Upper lobe of left lung (tissue), 6 donors: ENCODE data around the gene TNFRSF25. TPM values are rescaled to one million over a fixed set of nuclear protein-coding genes. Genes with fewer than 3 reads are reported as not detected.

Experiments
- ATAC-seq, 2 donors: fragments of 200-7000 bp; cut with Tn5 transposase; one replicate each; pipeline ENCODE4 v1.9.1; 2022; ENCODE audit warnings: mild to moderate bottlenecking in 2 of 2, moderate library complexity in 2 of 2; ENCODE audit not compliant: low FRiP score in 2 of 2
- DNase-seq, 2 donors: peaks; one replicate each; pipeline ENCODE4 v3.0.0-alpha.2; 2019 to 2020
- H3K27ac ChIP-seq, 4 donors: fragments of 200-600 bp; sonication (generic); one replicate each; pipeline ENCODE4 v1.5.1; 2016 to 2019
- H3K27me3 ChIP-seq, 4 donors: fragments of 200-600 bp; sonication (generic); one replicate each; pipeline ENCODE4 v1.5.1; 2017 to 2019
- H3K36me3 ChIP-seq, 4 donors: fragments of 200-600 bp; sonication (generic); one replicate each; pipeline ENCODE4 v1.5.1; 2016 to 2019
- H3K4me1 ChIP-seq, 4 donors: fragments of 200-600 bp; sonication (generic); one replicate each; pipeline ENCODE4 v1.5.1; 2018 to 2019
- H3K4me3 ChIP-seq, 4 donors: fragments of 200-600 bp; sonication (generic); one replicate each; pipeline ENCODE4 v1.5.1; 2017 to 2019; ENCODE audit warnings: mild to moderate bottlenecking in 2 of 4, moderate library complexity in 1 of 4
- H3K9me3 ChIP-seq, 4 donors: fragments of 200-600 bp; sonication (generic); one replicate each; pipeline ENCODE4 v1.5.1; 2018 to 2019
- CTCF ChIP-seq, 6 experiments: fragments of 450-650 bp in 4 of 6; fragments of 200-600 bp in 2 of 6; sonication (generic) in 2 of 6; IDR thresholded peaks; one replicate each; pipeline ENCODE4 v1.5.1; 2016 to 2019; ENCODE audit warnings: antibody characterized with exemption in 6 of 6
- EP300 ChIP-seq, 4 donors: sonication (generic); formaldehyde crosslinking; IDR thresholded peaks; one replicate each; pipeline ENCODE4 v1.5.1; 2017; ENCODE audit warnings: antibody characterized with exemption in 4 of 4, control low read depth in 2 of 4
- POLR2A ChIP-seq, 4 donors: fragments of 450-650 bp; IDR thresholded peaks; one replicate each; pipeline ENCODE4 v1.5.1; 2016 to 2017; ENCODE audit warnings: antibody characterized with exemption in 4 of 4, mild to moderate bottlenecking in 2 of 4
- POLR2AphosphoS5 ChIP-seq, 2 donors: sonication (generic); formaldehyde crosslinking; IDR thresholded peaks; one replicate each; pipeline ENCODE4 v1.5.1; 2017; ENCODE audit warnings: antibody characterized with exemption in 2 of 2
- WGBS, 2 donors: methylation state at CpG; one replicate each; pipeline ENCODE4 v1.1.5; 2017 to 2018; 5-methylcytosine and 5-hydroxymethylcytosine counted together
- total RNA-seq, 6 donors: library from RNA; depleted of rRNA in 4 of 6; stranded (reverse); fragments of >200 nt in 4 of 6; gene quantifications; one replicate each; pipeline versions ENCODE4 v1.1.0 to v1.2.1, GENCODE V29; 2016 to 2021
- donor health status: DM: no; HTN: no; CAD: no; lungs with moderate emphysema.
- donor health status: DM: no; HTN: yes; CAD: no; lungs with severe emphysema.

The TNFRSF25 gene
- total RNA-seq, 6 donors from 2014 or later: 4.6 to 51.3 (median 14.0) TPM

DNA sequence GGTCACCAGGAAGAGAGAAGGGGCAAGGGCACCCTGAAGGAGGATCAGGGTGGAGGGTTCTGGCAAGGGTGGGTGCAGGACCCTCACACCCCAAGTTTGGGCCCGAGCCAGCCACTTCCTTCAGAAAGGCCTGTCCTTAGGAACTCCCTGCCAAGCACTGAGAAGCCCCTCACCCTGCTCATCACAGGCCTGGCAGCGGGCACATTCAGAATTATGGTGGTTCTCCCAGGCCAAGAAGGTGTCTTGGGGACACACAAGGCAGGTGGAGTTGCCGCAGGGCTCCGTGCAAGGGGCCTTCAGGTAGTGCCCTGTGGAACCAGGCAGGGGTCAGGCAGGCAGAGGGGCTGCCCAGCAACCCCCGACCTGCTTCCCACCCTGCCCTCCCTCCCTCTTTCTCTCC lies 1.1 kb downstream of the TNFRSF25 start:
- H3K4me1 ChIP-seq: peaks cover 8 to 27% (median 16%) of the 10 kb centered on the region in 4 donors
- no peak for TF ChIP-seq EP300 (IDR thresholded peaks at IDR 0.05)
- H3K36me3 ChIP-seq: peaks cover 0 to 34% (median 4%) of the 10 kb centered on the region in 4 donors
- WGBS, 2 donors: 86 to 92% methylated on average over 2 to 5 of the region's 5 CpGs
- ATAC-seq (no peak), DNase-seq (no peak)
- peak overlapping the region in 3 of 4 donors; percentile 33 to 43 (median 40) for H3K4me3 ChIP-seq
- H3K27ac ChIP-seq: no peak overlapping the region
- H3K27me3 ChIP-seq: peaks cover 0 to 6% (median 3%) of the 10 kb centered on the region in 4 donors
- H3K9me3 ChIP-seq: no peaks in the 10 kb centered on the region

DNA sequence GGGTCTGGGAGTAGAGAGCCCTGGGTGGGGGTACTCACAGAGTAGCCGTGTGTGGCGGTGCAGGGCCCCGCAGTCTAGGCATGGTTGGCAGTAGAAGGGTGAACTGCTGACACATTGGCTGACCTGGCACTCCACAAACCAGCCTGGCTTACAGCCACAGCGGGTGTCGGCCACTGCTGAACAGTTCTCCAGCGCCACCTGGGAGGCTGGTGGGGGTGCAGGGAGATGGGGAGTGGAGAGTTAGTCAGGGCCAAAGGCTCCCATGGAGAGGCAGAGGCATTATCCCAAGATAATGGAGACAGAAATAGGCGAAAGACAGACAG lies 1.5 kb downstream of the TNFRSF25 start:
- ATAC-seq (no peak), DNase-seq (peak in 1 of 2 donors; percentile 55)
- Histone ChIP-seq H3K9me3 (no peaks in the 10 kb centered on the region), H3K4me1 (peaks cover 8 to 31% (median 17%) of the 10 kb centered on the region in 4 donors), H3K36me3 (peaks cover 0 to 30% (median 4%) of the 10 kb centered on the region in 4 donors), H3K27ac (no peak overlapping the region), H3K4me3 (no peak overlapping the region), H3K27me3 (peaks cover 0 to 9% (median 3%) of the 10 kb centered on the region in 4 donors)
- 55 to 87% methylated on average over 4 to 7 of the region's 7 CpGs for WGBS, 2 donors
- no peak for TF ChIP-seq CTCF (IDR thresholded peaks at IDR 0.05)
- no peak for TF ChIP-seq EP300 (IDR thresholded peaks at IDR 0.05)
- TF ChIP-seq POLR2A (IDR thresholded peaks at IDR 0.05): no peak
- TF ChIP-seq POLR2AphosphoS5 (IDR thresholded peaks at IDR 0.05): no peak

DNA sequence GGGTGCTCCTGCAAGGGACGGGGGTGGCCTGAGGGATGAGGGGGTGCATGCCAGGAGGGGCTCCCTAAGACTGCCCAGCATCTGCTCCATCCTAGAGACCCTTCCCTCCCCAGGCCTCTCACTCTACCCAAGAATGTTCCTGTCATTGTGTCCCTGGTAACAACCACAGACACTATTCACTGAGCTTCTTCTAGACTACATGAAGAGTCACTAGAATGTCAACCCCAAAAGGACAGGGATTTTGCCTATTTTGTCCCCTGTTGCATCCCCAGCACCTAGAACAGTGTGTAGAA lies 2.9 kb downstream of the TNFRSF25 start:
- Histone ChIP-seq H3K36me3 (peaks cover 0 to 16% (median 0%) of the 10 kb centered on the region in 4 donors), H3K27ac (no peak overlapping the region), H3K4me1 (peaks cover 8 to 31% (median 17%) of the 10 kb centered on the region in 4 donors), H3K9me3 (no peaks in the 10 kb centered on the region), H3K27me3 (peaks cover 0 to 9% (median 3%) of the 10 kb centered on the region in 4 donors), H3K4me3 (no peak overlapping the region)
- ATAC-seq (no peak), DNase-seq (no peak)
- WGBS, 2 donors: 86 to 100% methylated on average over 1 of the region's 1 CpG
- no peak for TF ChIP-seq CTCF (IDR thresholded peaks at IDR 0.05)
- TF ChIP-seq POLR2A (IDR thresholded peaks at IDR 0.05): no peak
- no peak for TF ChIP-seq POLR2AphosphoS5 (IDR thresholded peaks at IDR 0.05)
- TF ChIP-seq EP300 (IDR thresholded peaks at IDR 0.05): no peak

GRCh38 chr1:6462412-6463119 lies 3.4 kb downstream of the TNFRSF25 start:
- no peak for DNase-seq
- H3K4me1 ChIP-seq: peaks cover 8 to 31% (median 17%) of the 10 kb centered on the region in 4 donors
- peaks cover 0 to 9% (median 3%) of the 10 kb centered on the region in 4 donors for H3K27me3 ChIP-seq
- ATAC-seq: no peak
- H3K36me3 ChIP-seq: peaks cover 0 to 13% (median 0%) of the 10 kb centered on the region in 4 donors
- no peak overlapping the region for H3K27ac ChIP-seq
- H3K9me3 ChIP-seq: no peaks in the 10 kb centered on the region
- TF ChIP-seq POLR2A (IDR thresholded peaks at IDR 0.05): no peak
- TF ChIP-seq CTCF (IDR thresholded peaks at IDR 0.05): no peak
- TF ChIP-seq POLR2AphosphoS5 (IDR thresholded peaks at IDR 0.05): no peak
- no peak for TF ChIP-seq EP300 (IDR thresholded peaks at IDR 0.05)
- 83 to 94% methylated on average over 9 to 13 of the region's 13 CpGs for WGBS, 2 donors
- no peak overlapping the region for H3K4me3 ChIP-seq

GRCh38 chr1:6461538-6462411 lies 4.2 kb downstream of the TNFRSF25 start:
- peaks cover 0 to 13% (median 0%) of the 10 kb centered on the region in 4 donors for H3K36me3 ChIP-seq
- DNase-seq (no peak), ATAC-seq (no peak)
- peaks cover 0 to 9% (median 3%) of the 10 kb centered on the region in 4 donors for H3K27me3 ChIP-seq
- 95 to 96% methylated on average over 45 to 48 of the region's 48 CpGs for WGBS, 2 donors
- peaks cover 8 to 31% (median 17%) of the 10 kb centered on the region in 4 donors for H3K4me1 ChIP-seq
- H3K4me3 ChIP-seq: peak overlapping the region in 2 of 4 donors; percentile 35 to 40
- TF ChIP-seq CTCF (IDR thresholded peaks at IDR 0.05): no peak
- no peak for TF ChIP-seq POLR2AphosphoS5 (IDR thresholded peaks at IDR 0.05)
- TF ChIP-seq POLR2A (IDR thresholded peaks at IDR 0.05): no peak
- no peak for TF ChIP-seq EP300 (IDR thresholded peaks at IDR 0.05)
- no peak overlapping the region for H3K27ac ChIP-seq
- no peaks in the 10 kb centered on the region for H3K9me3 ChIP-seq
